ENCODE measurements around the gene XRCC2. TPM values are rescaled to one million over a fixed set of nuclear protein-coding genes. Genes with fewer than 3 reads are reported as not detected.

Gene XRCC2
- total RNA-seq, 2 donors from 2014 or later = 1.3 to 7.3 TPM

- Histone ChIP-seq H3K27ac (no peak overlapping the region), H3K9me3 (no peaks in the 10 kb centered on the region), H3K36me3 (no peaks in the 10 kb centered on the region), H3K4me3 (no peak overlapping the region), H3K4me1 (no peaks in the 10 kb centered on the region), H3K27me3 (no peaks in the 10 kb centered on the region), H3K9ac (ENCODE audit: low read depth in 2 of 2, low read length in 2 of 2) (no peak overlapping the region)
- intact Hi-C loops (cut with DNase I) = no loop called here
- no peak for TF ChIP-seq CTCF (IDR thresholded peaks at IDR 0.05)
- DNase-seq = no peak
Measured at GRCh38 chr7:152668975-152669374, 7.0 kb downstream of the XRCC2 start.

- no peak for DNase-seq
- no peaks in the 10 kb centered on the region for H3K36me3 ChIP-seq
- intact Hi-C loops (cut with DNase I) = no loop called here
Measured at GRCh38 chr7:152667958-152668357, 8.0 kb downstream of the XRCC2 start.

GRCh38 chr7:152666078-152666477 is 9.9 kb downstream of the XRCC2 start:
- Histone ChIP-seq H3K27ac (no peak overlapping the region), H3K9ac (ENCODE audit: low read depth in 2 of 2, low read length in 2 of 2) (no peak overlapping the region), H3K4me3 (no peak overlapping the region), H3K4me1 (no peaks in the 10 kb centered on the region), H3K27me3 (no peaks in the 10 kb centered on the region), H3K36me3 (no peaks in the 10 kb centered on the region), H3K9me3 (no peaks in the 10 kb centered on the region)
- intact Hi-C loops (cut with DNase I) = no loop called here
- no peak for DNase-seq
- no peak for TF ChIP-seq CTCF (IDR thresholded peaks at IDR 0.05)

More at GRCh38 chr7:152667958-152668357, 8.0 kb downstream of the XRCC2 start:
- Histone ChIP-seq H3K27me3 (no peaks in the 10 kb centered on the region), H3K4me3 (no peak overlapping the region), H3K27ac (no peak overlapping the region), H3K9me3 (no peaks in the 10 kb centered on the region), H3K4me1 (no peaks in the 10 kb centered on the region), H3K9ac (ENCODE audit: low read depth in 2 of 2, low read length in 2 of 2) (no peak overlapping the region)
- no peak for TF ChIP-seq CTCF (IDR thresholded peaks at IDR 0.05)

GRCh38 chr7:152664636-152665035 is 11.3 kb downstream of the XRCC2 start:
- Histone ChIP-seq H3K4me1 (no peaks in the 10 kb centered on the region), H3K27ac (no peak overlapping the region), H3K27me3 (no peaks in the 10 kb centered on the region), H3K9ac (ENCODE audit: low read depth in 2 of 2, low read length in 2 of 2) (no peak overlapping the region), H3K36me3 (no peaks in the 10 kb centered on the region), H3K4me3 (no peak overlapping the region), H3K9me3 (no peaks in the 10 kb centered on the region)
- no peak for DNase-seq
- TF ChIP-seq CTCF (IDR thresholded peaks at IDR 0.05) = no peak
- intact Hi-C loops (cut with DNase I) = no loop called here

- TF ChIP-seq CTCF (IDR thresholded peaks at IDR 0.05) = no peak
- no peak overlapping the region for H3K27ac ChIP-seq
- intact Hi-C loops (cut with DNase I) = no loop called here
- no peaks in the 10 kb centered on the region for H3K4me1 ChIP-seq
- no peak overlapping the region for H3K9ac ChIP-seq (ENCODE audit: low read depth in 2 of 2, low read length in 2 of 2)
- H3K9me3 ChIP-seq = no peaks in the 10 kb centered on the region
- H3K4me3 ChIP-seq = no peak overlapping the region
- no peak for DNase-seq
- H3K27me3 ChIP-seq = no peaks in the 10 kb centered on the region
- H3K36me3 ChIP-seq = no peaks in the 10 kb centered on the region
Measured at GRCh38 chr7:152663931-152664330, 12.0 kb downstream of the XRCC2 start.
